ENCODE results near the gene SFI1. TPM values are rescaled to one million over a fixed set of nuclear protein-coding genes. Genes with fewer than 3 reads are reported as not detected.
"Not testable (repeated sequence)": the region's sequence is repeated elsewhere in the genome, so short reads cannot be mapped to it uniquely, and the experiment has no call there.

The SFI1 gene
- total RNA-seq, 2 donors from 2014 or later = 6.5 to 6.8 TPM

GRCh38 chr22:31489632-31490495 is 6.5 kb upstream of the SFI1 start, which contains the start of gene EIF4ENIF1:
Gene EIF4ENIF1, minus strand, starts transcription at chr22:31489842. Its CDS starts 1,124 bp downstream, at chr22:31488718.
- no peak for TF ChIP-seq CTCF (IDR thresholded peaks at IDR 0.05)
- Histone ChIP-seq H3K27ac (peak within 1 kb of the TSS; percentile 94 to 97), H3K4me1 (peaks cover 0 to 29% of the 10 kb centered on the region in 2 donors), H3K9me3 (no peaks in the 10 kb centered on the region), H3K4me3 (peak within 1 kb of the TSS; percentile 77 to 80), H3K36me3 (peaks cover 12% of the 10 kb centered on the region), H3K27me3 (no peaks in the 10 kb centered on the region)
- peak; percentile 81 for DNase-seq (ENCODE audit: low spot score)

- DNase-seq (ENCODE audit: low spot score) = peak; percentile 68
- no peaks in the 10 kb centered on the region for H3K27me3 ChIP-seq
- H3K27ac ChIP-seq = peak overlapping the region; percentile 94 to 97
- H3K4me1 ChIP-seq = peaks cover 0 to 33% of the 10 kb centered on the region in 2 donors
- no peak for TF ChIP-seq CTCF (IDR thresholded peaks at IDR 0.05)
- peaks cover 6% of the 10 kb centered on the region for H3K36me3 ChIP-seq
- no peaks in the 10 kb centered on the region for H3K9me3 ChIP-seq
- peak overlapping the region; percentile 77 to 80 for H3K4me3 ChIP-seq
These were observed 5.8 kb upstream of the SFI1 start for GRCh38 chr22:31490496-31490925.

- Histone ChIP-seq H3K4me1 (peaks cover 0 to 36% of the 10 kb centered on the region in 2 donors), H3K9me3 (no peaks in the 10 kb centered on the region), H3K36me3 (peaks cover 6% of the 10 kb centered on the region), H3K27ac (peak overlapping the region; percentile 94 to 97), H3K4me3 (peak overlapping the region in 1 of 2 donors; percentile 80), H3K27me3 (no peaks in the 10 kb centered on the region)
- no peak for DNase-seq (ENCODE audit: low spot score)
- no peak for TF ChIP-seq CTCF (IDR thresholded peaks at IDR 0.05)
These were observed 4.9 kb upstream of the SFI1 start for GRCh38 chr22:31491218-31491962.

- Histone ChIP-seq H3K9me3 (no peaks in the 10 kb centered on the region), H3K36me3 (peaks cover 3% of the 10 kb centered on the region), H3K27ac (no peak overlapping the region), H3K4me1 (peaks cover 0 to 41% of the 10 kb centered on the region in 2 donors), H3K27me3 (no peaks in the 10 kb centered on the region), H3K4me3 (no peak overlapping the region)
- DNase-seq (ENCODE audit: low spot score) = no peak
- no peak for TF ChIP-seq CTCF (IDR thresholded peaks at IDR 0.05)
These were observed 4.2 kb upstream of the SFI1 start for GRCh38 chr22:31492151-31492550.

GRCh38 chr22:31493355-31493754 is 3.0 kb upstream of the SFI1 start:
- DNase-seq (ENCODE audit: low spot score); H3K27me3 ChIP-seq; H3K4me3 ChIP-seq; H3K36me3 ChIP-seq; H3K9me3 ChIP-seq: not testable (repeated sequence)
- Histone ChIP-seq H3K4me1 (peaks cover 0 to 36% of the 10 kb centered on the region in 2 donors), H3K27ac (peak overlapping the region in 1 of 2 donors; percentile 36)

GRCh38 chr22:31495343-31495742 is 993 bp upstream of the SFI1 start:
- no peak for TF ChIP-seq CTCF (IDR thresholded peaks at IDR 0.05)
- no peaks in the 10 kb centered on the region for H3K9me3 ChIP-seq
- peak overlapping the region; percentile 62 to 72 for H3K4me3 ChIP-seq
- H3K36me3 ChIP-seq = no peaks in the 10 kb centered on the region
- no peak for DNase-seq (ENCODE audit: low spot score)
- no peaks in the 10 kb centered on the region for H3K27me3 ChIP-seq
- peaks cover 0 to 28% of the 10 kb centered on the region in 2 donors for H3K4me1 ChIP-seq
- peak overlapping the region; percentile 74 to 80 for H3K27ac ChIP-seq

Measured in right atrium auricular region (tissue), 2 donors.